CD14-positive monocyte (primary cell): ENCODE measurements around the gene CCDC69. TPM values are rescaled to one million over a fixed set of nuclear protein-coding genes. Genes with fewer than 3 reads are reported as not detected.

ENCODE experiments used
- DNase-seq, 3 donors: peaks; one replicate each; pipeline ENCODE4 v3.0.0-alpha.2; 2011 to 2022
- H2AFZ ChIP-seq: 2 replicates; pipeline ENCODE4 v1.6.0; 2012; ENCODE audit warnings: mild to moderate bottlenecking, low read depth, low read length, inconsistent platforms; ENCODE audit not compliant: insufficient read depth, poor library complexity, severe bottlenecking
- H3K27ac ChIP-seq, 2 donors: 1 replicate in 1 of 2; 2 replicates in 1 of 2; pipeline ENCODE4 v1.5.1; 2012 to 2013; ENCODE audit warnings: low read length in 2 of 2, control low read depth in 1 of 2, inconsistent platforms in 1 of 2, low read depth in 1 of 2, mild to moderate bottlenecking in 1 of 2
- H3K27me3 ChIP-seq, 2 donors: one replicate each; pipeline versions ENCODE4 v1.6.0 to v1.6.1; 2011 to 2013; ENCODE audit warnings: low read length in 2 of 2; ENCODE audit not compliant: control insufficient read depth in 2 of 2, insufficient read depth in 2 of 2
- H3K36me3 ChIP-seq, 2 donors: replicated peaks in 1 of 2; 1 replicate in 1 of 2; 2 replicates in 1 of 2; pipeline versions ENCODE4 v1.5.1 to v1.6.1; 2012 to 2013; ENCODE audit warnings: low read length in 2 of 2, control low read depth in 1 of 2, inconsistent platforms in 1 of 2, mild to moderate bottlenecking in 1 of 2; ENCODE audit not compliant: insufficient read depth in 2 of 2, control insufficient read depth in 1 of 2
- H3K4me1 ChIP-seq, 2 donors: 1 replicate in 1 of 2; 2 replicates in 1 of 2; pipeline versions ENCODE4 v1.5.1 to v1.6.1; 2012 to 2013; ENCODE audit warnings: low read length in 2 of 2, control low read depth in 1 of 2, inconsistent platforms in 1 of 2, mild to moderate bottlenecking in 1 of 2, moderate library complexity in 1 of 2; ENCODE audit not compliant: insufficient read depth in 2 of 2, control insufficient read depth in 1 of 2
- H3K4me2 ChIP-seq: replicated peaks from 2 replicates; pipeline ENCODE3; 2012; ENCODE audit warnings: low read length, moderate library complexity, mild to moderate bottlenecking; ENCODE audit not compliant: poor library complexity, severe bottlenecking; ENCODE audit errors: extremely low read depth
- H3K4me3 ChIP-seq, 3 experiments: fragments of 200-600 bp in 1 of 3; sonication (generic) in 1 of 3; replicated peaks in 1 of 3; 1 replicate in 2 of 3; 2 replicates in 1 of 3; pipeline ENCODE4 v1.5.1; 2011 to 2013; ENCODE audit warnings: low read length in 3 of 3, mild to moderate bottlenecking in 3 of 3, control low read depth in 2 of 3, low read depth in 2 of 3, inconsistent platforms in 1 of 3, moderate library complexity in 1 of 3
- H3K79me2 ChIP-seq: 2 replicates; pipeline ENCODE4 v1.6.0; 2012; ENCODE audit warnings: mild to moderate bottlenecking, control low read depth, inconsistent platforms, low read length, moderate library complexity; ENCODE audit not compliant: insufficient read depth
- H3K9ac ChIP-seq: 2 replicates; pipeline ENCODE4 v1.6.0; 2017; ENCODE audit warnings: low read length, mild to moderate bottlenecking; ENCODE audit not compliant: insufficient read depth, poor library complexity, severe bottlenecking
- H3K9me3 ChIP-seq, 2 donors: replicated peaks in 1 of 2; 1 replicate in 1 of 2; 2 replicates in 1 of 2; pipeline versions ENCODE4 v1.5.1 to v1.6.1; 2012 to 2013; ENCODE audit warnings: low read length in 2 of 2, control low read depth in 1 of 2; ENCODE audit not compliant: control insufficient read depth in 1 of 2, insufficient read depth in 1 of 2
- H4K20me1 ChIP-seq: 2 replicates; pipeline ENCODE4 v1.6.0; 2012; ENCODE audit warnings: mild to moderate bottlenecking, low read length, control low read depth, moderate library complexity; ENCODE audit not compliant: insufficient read depth
- H3K27ac Mint-ChIP-seq, 7 donors: one replicate each; pipeline ENCODE4 v1.8.0; 2020; ENCODE audit warnings: mild to moderate bottlenecking in 7 of 7, mixed read lengths in 7 of 7, moderate library complexity in 6 of 7, inconsistent platforms in 2 of 7
- H3K27me3 Mint-ChIP-seq, 3 donors: one replicate each; pipeline ENCODE4 v1.8.0; 2021 to 2022; ENCODE audit warnings: low read depth in 3 of 3, mild to moderate bottlenecking in 3 of 3, mixed read lengths in 3 of 3, moderate library complexity in 3 of 3, inconsistent platforms in 1 of 3
- H3K36me3 Mint-ChIP-seq, 2 donors: one replicate each; pipeline ENCODE4 v1.8.0; 2020; ENCODE audit warnings: mixed read lengths in 2 of 2, inconsistent platforms in 1 of 2, mild to moderate bottlenecking in 1 of 2
- H3K4me1 Mint-ChIP-seq: one replicate; pipeline ENCODE4 v1.8.0; 2020; ENCODE audit warnings: mild to moderate bottlenecking, mixed read lengths
- H3K4me3 Mint-ChIP-seq, 2 donors: one replicate each; pipeline ENCODE4 v1.8.0; 2020; ENCODE audit warnings: mild to moderate bottlenecking in 2 of 2, mixed read lengths in 2 of 2, moderate library complexity in 1 of 2
- H3K9me3 Mint-ChIP-seq, 7 donors: one replicate each; pipeline ENCODE4 v1.8.0; 2020 to 2022; ENCODE audit warnings: mixed read lengths in 7 of 7, mild to moderate bottlenecking in 6 of 7, moderate library complexity in 6 of 7, inconsistent platforms in 2 of 7
- WGBS: methylation state at CpG from one replicate; pipeline ENCODE4 v1.1.5; 2013; ENCODE audit warnings: missing lambda C conversion rate; ENCODE audit not compliant: insufficient coverage; 5-methylcytosine and 5-hydroxymethylcytosine counted together
- intact Hi-C, 2 donors: fragments of 100-400 bp; cut with micrococcal nuclease; formaldehyde crosslinking; loops; one replicate each; pipeline versions ENCODE4 v1.15.0 to v1.15.1; 2023
- polyA plus RNA-seq, 3 donors: library from polyadenylated mRNA; depleted of rRNA in 1 of 3; unstranded in 2 of 3; stranded (reverse) in 1 of 3; fragments of 300-500 nt in 2 of 3; fragments of >200 nt in 1 of 3; fragmentation: Illumina TruSeq in 2 of 3; gene quantifications; 1 replicate in 2 of 3; 2 replicates in 1 of 3; pipeline ENCODE4 v1.2.3, GENCODE V29; 2012 to 2021
- TF ChIP-seq, protein P1 (sequence below): fragments of 200-600 bp; IDR thresholded peaks from one replicate; pipeline ENCODE4 v1.8.0; 2022; ENCODE audit warnings: antibody characterized with exemption, mild to moderate bottlenecking

Gene CCDC69
- polyA plus RNA-seq, 3 donors = 68.4 to 176 (median 84.1) TPM

DNA sequence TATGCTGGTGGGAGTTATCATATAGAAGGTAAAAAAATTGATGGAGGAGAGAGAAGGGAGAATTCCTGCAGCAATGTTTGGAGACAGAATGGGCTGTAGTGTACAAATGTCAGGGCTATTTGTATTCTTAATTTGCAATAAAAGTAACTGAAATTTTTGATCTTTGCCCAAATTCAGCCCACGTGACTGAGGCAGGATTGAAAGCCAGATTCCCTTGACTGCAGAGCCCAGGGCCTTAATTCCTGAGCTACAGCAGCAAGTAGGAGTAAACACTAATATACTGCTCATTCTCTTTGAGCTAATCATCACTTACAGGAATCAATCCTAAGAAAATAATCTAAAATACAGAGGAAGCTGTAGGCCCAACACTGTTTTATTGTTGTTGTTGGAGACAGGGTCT is 61.1 kb downstream of the CCDC69 start:
- no peaks in the 10 kb centered on the region for H3K9me3 ChIP-seq
- peaks cover 31% of the 10 kb centered on the region for H3K4me1 Mint-ChIP-seq
- no peaks in the 10 kb centered on the region for H3K36me3 ChIP-seq
- DNase-seq = no peak
- no CpG with 5 or more reads among the region's 1 CpG for WGBS
- H3K9ac ChIP-seq = no peak overlapping the region
- H3K4me3 ChIP-seq = no peak overlapping the region
- peaks cover 17 to 26% of the 10 kb centered on the region in 2 donors for H3K4me1 ChIP-seq
- peaks cover 11% of the 10 kb centered on the region for H3K79me2 ChIP-seq
- no peaks in the 10 kb centered on the region for H3K36me3 Mint-ChIP-seq
- no peaks in the 10 kb centered on the region for H3K27me3 ChIP-seq
- intact Hi-C loops = no loop called here
- no peak overlapping the region for H3K27ac ChIP-seq
- no peak overlapping the region for H3K4me2 ChIP-seq
- TF ChIP-seq, protein P1, sequence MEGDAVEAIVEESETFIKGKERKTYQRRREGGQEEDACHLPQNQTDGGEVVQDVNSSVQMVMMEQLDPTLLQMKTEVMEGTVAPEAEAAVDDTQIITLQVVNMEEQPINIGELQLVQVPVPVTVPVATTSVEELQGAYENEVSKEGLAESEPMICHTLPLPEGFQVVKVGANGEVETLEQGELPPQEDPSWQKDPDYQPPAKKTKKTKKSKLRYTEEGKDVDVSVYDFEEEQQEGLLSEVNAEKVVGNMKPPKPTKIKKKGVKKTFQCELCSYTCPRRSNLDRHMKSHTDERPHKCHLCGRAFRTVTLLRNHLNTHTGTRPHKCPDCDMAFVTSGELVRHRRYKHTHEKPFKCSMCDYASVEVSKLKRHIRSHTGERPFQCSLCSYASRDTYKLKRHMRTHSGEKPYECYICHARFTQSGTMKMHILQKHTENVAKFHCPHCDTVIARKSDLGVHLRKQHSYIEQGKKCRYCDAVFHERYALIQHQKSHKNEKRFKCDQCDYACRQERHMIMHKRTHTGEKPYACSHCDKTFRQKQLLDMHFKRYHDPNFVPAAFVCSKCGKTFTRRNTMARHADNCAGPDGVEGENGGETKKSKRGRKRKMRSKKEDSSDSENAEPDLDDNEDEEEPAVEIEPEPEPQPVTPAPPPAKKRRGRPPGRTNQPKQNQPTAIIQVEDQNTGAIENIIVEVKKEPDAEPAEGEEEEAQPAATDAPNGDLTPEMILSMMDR = no peak
- no peaks in the 10 kb centered on the region for H4K20me1 ChIP-seq
- H3K4me3 Mint-ChIP-seq = no peak overlapping the region
- H2AFZ ChIP-seq = no peak overlapping the region
- peaks cover 0 to 4% (median 2%) of the 10 kb centered on the region in 3 donors for H3K27me3 Mint-ChIP-seq
- no peak overlapping the region for H3K27ac Mint-ChIP-seq
- no peaks in the 10 kb centered on the region for H3K9me3 Mint-ChIP-seq

- Histone ChIP-seq H3K9ac (no peak overlapping the region), H3K4me1 (peaks cover 41 to 54% of the 10 kb centered on the region in 2 donors), H3K4me3 (no peak overlapping the region), H3K79me2 (peaks cover 41% of the 10 kb centered on the region), H4K20me1 (no peaks in the 10 kb centered on the region), H3K36me3 (no peaks in the 10 kb centered on the region), H2AFZ (no peak overlapping the region), H3K9me3 (no peaks in the 10 kb centered on the region), H3K27ac (no peak overlapping the region), H3K4me2 (no peak overlapping the region), H3K27me3 (no peaks in the 10 kb centered on the region)
- WGBS = 64% methylated on average over 7 of the region's 9 CpGs
- H3K27me3 Mint-ChIP-seq = peaks cover 0 to 3% (median 2%) of the 10 kb centered on the region in 3 donors
- H3K36me3 Mint-ChIP-seq = peaks cover 0 to under 1% of the 10 kb centered on the region in 2 donors
- H3K27ac Mint-ChIP-seq = peak overlapping the region in 4 of 7 donors; percentile 4 to 69 (median 50)
- no peak overlapping the region for H3K4me3 Mint-ChIP-seq
- TF ChIP-seq, protein P1 = no peak
- intact Hi-C loops = loop anchor here in 1 of 2 donors (5.0 kb wide), 2 partner anchors 47 to 103 kb away; no protein-coding TSS in a partner anchor
- H3K9me3 Mint-ChIP-seq = no peaks in the 10 kb centered on the region
- peak in 1 of 3 donors; percentile 6 for DNase-seq
- peaks cover 54% of the 10 kb centered on the region for H3K4me1 Mint-ChIP-seq
Measured at GRCh38 chr5:151159649-151160373, 64.1 kb downstream of the CCDC69 start.
